Keratinocyte (primary cell): ENCODE results near the gene RAB37. TPM values are rescaled to one million over a fixed set of nuclear protein-coding genes. Genes with fewer than 3 reads are reported as not detected.

Experiments
- DNase-seq: peaks from one replicate; pipeline ENCODE4 v3.0.0-alpha.2; 2011; ENCODE audit warnings: low read depth, missing footprints, low spot score
- FAIRE-seq: peaks from 2 replicates; lab custom pipeline; 2011; peaks lifted over from hg19 to GRCh38; lab: Jason Lieb, UNC
- H2AFZ ChIP-seq: 2 replicates; pipeline ENCODE4 v1.6.0; 2012; ENCODE audit warnings: low read length, control low read depth, inconsistent platforms; ENCODE audit not compliant: control insufficient read depth
- H3K27ac ChIP-seq: 2 replicates; pipeline ENCODE4 v1.5.1; 2011; ENCODE audit warnings: low read length; ENCODE audit not compliant: control insufficient read depth, insufficient read depth
- H3K27me3 ChIP-seq: 3 replicates; pipeline ENCODE4 v1.6.0; 2011; ENCODE audit warnings: low read length; ENCODE audit not compliant: control insufficient read depth, insufficient read depth; ENCODE audit errors: extremely low read depth
- H3K36me3 ChIP-seq, 2 experiments: 2 replicates in 1 of 2; 3 replicates in 1 of 2; pipeline ENCODE4 v1.5.1; 2011; ENCODE audit warnings: low read length in 2 of 2, mild to moderate bottlenecking in 1 of 2; ENCODE audit not compliant: control insufficient read depth in 2 of 2, insufficient read depth in 2 of 2; ENCODE audit errors: extremely low read depth in 1 of 2
- H3K4me1 ChIP-seq: 3 replicates; pipeline ENCODE4 v1.5.1; 2011; ENCODE audit warnings: low read length; ENCODE audit not compliant: control insufficient read depth, insufficient read depth; ENCODE audit errors: extremely low read depth
- H3K4me2 ChIP-seq: 3 replicates; pipeline ENCODE4 v1.6.0; 2011; ENCODE audit warnings: low read depth, low read length; ENCODE audit not compliant: control insufficient read depth, insufficient read depth; ENCODE audit errors: extremely low read depth
- H3K4me3 ChIP-seq, 3 experiments: fragments of 200-600 bp in 1 of 3; sonication (generic) in 1 of 3; 2 replicates in 2 of 3; 3 replicates in 1 of 3; pipeline ENCODE4 v1.5.1; 2011 to 2016; ENCODE audit warnings: low read length in 3 of 3, mild to moderate bottlenecking in 3 of 3, control low read depth in 2 of 3, inconsistent platforms in 1 of 3, low read depth in 1 of 3, mixed read lengths in 1 of 3, mixed run types in 1 of 3, moderate library complexity in 1 of 3; ENCODE audit not compliant: control insufficient read depth in 2 of 3, insufficient read depth in 2 of 3; ENCODE audit errors: extremely low read depth in 1 of 3
- H3K79me2 ChIP-seq: 2 replicates; pipeline ENCODE4 v1.6.0; 2012; ENCODE audit warnings: low read length; ENCODE audit not compliant: control insufficient read depth, insufficient read depth
- H3K9ac ChIP-seq: 3 replicates; pipeline ENCODE4 v1.6.0; 2011; ENCODE audit warnings: low read length; ENCODE audit not compliant: control insufficient read depth, insufficient read depth; ENCODE audit errors: extremely low read depth
- H3K9me1 ChIP-seq: 3 replicates; pipeline ENCODE4 v1.6.0; 2011; ENCODE audit warnings: low read length; ENCODE audit not compliant: control insufficient read depth, insufficient read depth; ENCODE audit errors: extremely low read depth
- H3K9me3 ChIP-seq: 2 replicates; pipeline ENCODE4 v1.5.1; 2012; ENCODE audit warnings: low read depth, low read length; ENCODE audit not compliant: control insufficient read depth
- H4K20me1 ChIP-seq: 3 replicates; pipeline ENCODE4 v1.6.0; 2011; ENCODE audit warnings: low read length; ENCODE audit not compliant: control insufficient read depth, insufficient read depth; ENCODE audit errors: extremely low read depth
- EZH2 ChIP-seq: IDR thresholded peaks from one replicate; pipeline ENCODE4 v1.6.1; 2012; ENCODE audit warnings: inconsistent platforms, mild to moderate bottlenecking, low read length, moderate library complexity
- dilution Hi-C: fragments of 300-500 bp; cut with MboI; formaldehyde crosslinking; loops from one replicate; pipeline ENCODE4 v1.7.0; 2020; ENCODE audit warnings: low sequenced_read_pairs; ENCODE audit not compliant: extremely low pct_ligation_motif_present
- polyA plus RNA-seq, 5 experiments: library from polyadenylated mRNA; depleted of rRNA in 3 of 5; stranded (reverse) in 3 of 5; stranded (forward) in 1 of 5; unstranded in 1 of 5; fragments of >200 nt; gene quantifications; 1 replicate in 1 of 5; 2 replicates in 3 of 5; 3 replicates in 1 of 5; pipeline versions ENCODE4 v1.2.1 to v1.2.3, GENCODE V29; 2011 to 2012; ENCODE audit warnings: missing spikeins in 2 of 5, low read depth in 1 of 5, low replicate concordance in 1 of 5
- TF ChIP-seq, protein P1 (sequence below), 3 experiments: IDR thresholded peaks in 1 of 3; conservative IDR thresholded peaks in 1 of 3; optimal IDR thresholded peaks in 1 of 3; 2 replicates in 2 of 3; 3 replicates in 1 of 3; pipeline versions ENCODE3 to v1.5.1; 2011; ENCODE audit warnings: low read length in 3 of 3, mild to moderate bottlenecking in 3 of 3, moderate library complexity in 2 of 3, control low read depth in 1 of 3, inconsistent platforms in 1 of 3; ENCODE audit not compliant: insufficient read depth in 2 of 3; ENCODE audit errors: extremely low read depth in 1 of 3

RAB37 gene
- polyA plus RNA-seq, 1 donor (not counting 4 experiments of a cell fraction or from before 2014, with no cell fraction given), result 0.03 TPM

DNA sequence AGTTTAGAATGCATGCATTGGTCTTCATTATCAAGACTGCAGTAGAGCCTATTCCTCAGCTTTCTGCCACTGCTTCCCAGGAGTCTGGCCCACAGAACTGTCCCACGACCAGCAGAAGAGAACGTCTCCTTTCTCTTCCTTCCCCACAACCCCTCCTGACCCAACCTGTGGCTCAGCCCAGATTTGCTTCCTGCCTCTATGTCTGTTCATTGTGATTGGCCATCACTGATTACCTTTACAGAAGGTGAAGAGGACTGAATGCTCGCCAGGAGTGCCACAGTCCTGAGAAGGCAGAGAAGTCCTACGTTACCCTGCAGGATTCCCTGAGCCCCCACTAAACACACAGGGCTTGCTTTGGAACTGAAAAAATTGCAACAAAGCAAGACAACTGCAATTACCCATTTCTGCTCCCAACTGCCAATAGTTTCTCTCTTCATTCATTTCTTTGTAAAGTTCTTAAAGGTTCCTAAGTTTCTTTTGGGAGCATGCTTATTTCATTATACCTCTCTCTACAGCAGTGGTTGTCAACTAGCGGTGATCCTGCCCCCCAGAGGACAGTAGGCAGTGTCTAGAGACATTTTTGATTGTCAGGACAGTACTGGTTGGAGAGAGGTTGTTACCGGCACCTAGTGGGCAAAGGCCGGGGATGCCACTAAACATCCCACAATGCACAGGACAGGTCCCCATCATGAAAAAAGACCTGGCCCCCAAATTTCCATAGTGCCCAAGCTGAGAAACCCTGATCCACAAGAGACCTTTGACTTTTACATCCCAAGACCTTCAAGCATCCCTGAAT is 43.6 kb downstream of the RAB37 start:
- Histone ChIP-seq H3K36me3 (peaks cover 13 to 16% of the 10 kb centered on the region in 2 experiments), H3K27me3 (no peaks in the 10 kb centered on the region), H3K4me2 (no peak overlapping the region), H3K9ac (no peak overlapping the region), H2AFZ (no peak overlapping the region), H3K79me2 (peaks cover 20% of the 10 kb centered on the region), H3K9me1 (no peaks in the 10 kb centered on the region), H3K27ac (no peak overlapping the region), H3K9me3 (no peaks in the 10 kb centered on the region), H4K20me1 (no peaks in the 10 kb centered on the region), H3K4me3 (no peak overlapping the region), H3K4me1 (peaks cover 7% of the 10 kb centered on the region)
- TF ChIP-seq, protein P1, sequence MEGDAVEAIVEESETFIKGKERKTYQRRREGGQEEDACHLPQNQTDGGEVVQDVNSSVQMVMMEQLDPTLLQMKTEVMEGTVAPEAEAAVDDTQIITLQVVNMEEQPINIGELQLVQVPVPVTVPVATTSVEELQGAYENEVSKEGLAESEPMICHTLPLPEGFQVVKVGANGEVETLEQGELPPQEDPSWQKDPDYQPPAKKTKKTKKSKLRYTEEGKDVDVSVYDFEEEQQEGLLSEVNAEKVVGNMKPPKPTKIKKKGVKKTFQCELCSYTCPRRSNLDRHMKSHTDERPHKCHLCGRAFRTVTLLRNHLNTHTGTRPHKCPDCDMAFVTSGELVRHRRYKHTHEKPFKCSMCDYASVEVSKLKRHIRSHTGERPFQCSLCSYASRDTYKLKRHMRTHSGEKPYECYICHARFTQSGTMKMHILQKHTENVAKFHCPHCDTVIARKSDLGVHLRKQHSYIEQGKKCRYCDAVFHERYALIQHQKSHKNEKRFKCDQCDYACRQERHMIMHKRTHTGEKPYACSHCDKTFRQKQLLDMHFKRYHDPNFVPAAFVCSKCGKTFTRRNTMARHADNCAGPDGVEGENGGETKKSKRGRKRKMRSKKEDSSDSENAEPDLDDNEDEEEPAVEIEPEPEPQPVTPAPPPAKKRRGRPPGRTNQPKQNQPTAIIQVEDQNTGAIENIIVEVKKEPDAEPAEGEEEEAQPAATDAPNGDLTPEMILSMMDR (optimal IDR thresholded peaks at IDR 0.05 in 1 of 3, IDR thresholded peaks at IDR 0.05 in 1 of 3, conservative IDR thresholded peaks at IDR 0.05 in 1 of 3; ENCODE audit: extremely low read depth in 1 of 3, insufficient read depth in 2 of 3, low read length in 3 of 3), result peak in 1 of 3 experiments; percentile 44
- TF ChIP-seq EZH2, result no peak
- DNase-seq, result no peak
- dilution Hi-C loops, result no loop called here
- FAIRE-seq, result no peak

DNA sequence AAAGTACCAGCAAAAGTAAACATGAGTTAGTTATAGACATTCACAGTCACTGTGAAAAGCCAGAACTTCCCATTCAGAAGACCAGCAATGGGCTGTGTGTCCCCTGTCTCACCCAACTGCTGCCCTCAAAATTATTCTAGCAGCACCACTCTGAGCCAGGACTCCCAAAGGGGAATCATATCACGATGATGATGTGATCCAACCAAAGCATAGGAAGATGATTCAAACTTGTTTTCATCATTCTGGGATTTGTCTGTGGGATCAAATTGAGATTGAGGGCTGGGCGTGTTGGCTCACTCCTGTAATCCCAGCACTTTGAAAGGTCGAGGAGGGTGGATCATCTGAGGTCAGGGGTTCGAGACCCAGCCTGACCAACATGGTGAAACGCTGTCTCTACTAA is 45.5 kb downstream of the RAB37 start:
- no peak for DNase-seq
- H4K20me1 ChIP-seq, result no peaks in the 10 kb centered on the region
- dilution Hi-C loops, result no loop called here
- no peak for TF ChIP-seq EZH2
- TF ChIP-seq, protein P1 (optimal IDR thresholded peaks at IDR 0.05 in 1 of 3, IDR thresholded peaks at IDR 0.05 in 1 of 3, conservative IDR thresholded peaks at IDR 0.05 in 1 of 3; ENCODE audit: extremely low read depth in 1 of 3, insufficient read depth in 2 of 3, low read length in 3 of 3), result no peak
- no peaks in the 10 kb centered on the region for H3K9me3 ChIP-seq
- H3K79me2 ChIP-seq, result peaks cover 6% of the 10 kb centered on the region
- FAIRE-seq, result no peak
- peaks cover 15 to 16% of the 10 kb centered on the region in 2 experiments for H3K36me3 ChIP-seq
- H3K4me2 ChIP-seq, result no peak overlapping the region
- H3K9me1 ChIP-seq, result no peaks in the 10 kb centered on the region
- H3K4me3 ChIP-seq, result no peak overlapping the region
- no peak overlapping the region for H3K27ac ChIP-seq
- H3K27me3 ChIP-seq, result no peaks in the 10 kb centered on the region
- H3K9ac ChIP-seq, result no peak overlapping the region
- peaks cover 10% of the 10 kb centered on the region for H3K4me1 ChIP-seq
- no peak overlapping the region for H2AFZ ChIP-seq
